Glomerular visceral epithelial cell (primary cell): ENCODE measurements around the gene OR5B3.
"Not testable (repeated sequence)": the region's sequence is repeated elsewhere in the genome, so short reads cannot be mapped to it uniquely, and the experiment has no call there.

Experiments used
- DNase-seq: peaks from one replicate; pipeline ENCODE4 v3.0.0-alpha.2; 2016; ENCODE audit errors: extremely low spot score

The OR5B3 gene

GRCh38 chr11:58406774-58407173 lies at the start of gene OR5B3:
Gene OR5B3 (minus strand): TSS chr11:58406874. CDS start chr11:58403409, 3,465 bp downstream.
- DNase-seq = no peak

DNA sequence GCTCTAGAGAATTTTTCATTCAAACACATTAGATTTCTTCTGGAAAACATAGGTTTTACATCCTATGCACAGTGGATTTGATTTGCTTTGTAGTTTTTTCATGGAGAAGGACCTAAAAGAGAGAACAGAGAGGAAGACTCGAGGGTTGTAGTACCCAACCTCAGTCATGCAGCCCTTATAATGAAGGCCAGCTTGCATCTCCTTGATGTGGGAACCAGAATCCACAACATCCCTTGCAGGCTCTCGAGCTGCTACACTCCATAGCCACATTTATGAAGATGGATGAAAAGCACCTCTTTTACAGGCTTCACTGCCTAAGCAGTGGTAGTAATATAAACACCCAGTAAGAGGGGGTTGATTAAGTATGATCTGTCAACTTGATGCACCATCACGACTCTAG lies 44.9 kb upstream of the OR5B3 start:
- DNase-seq = peak; percentile 7

GRCh38 chr11:58446294-58446693 lies 39.6 kb upstream of the OR5B3 start:
- no peak for DNase-seq

DNA sequence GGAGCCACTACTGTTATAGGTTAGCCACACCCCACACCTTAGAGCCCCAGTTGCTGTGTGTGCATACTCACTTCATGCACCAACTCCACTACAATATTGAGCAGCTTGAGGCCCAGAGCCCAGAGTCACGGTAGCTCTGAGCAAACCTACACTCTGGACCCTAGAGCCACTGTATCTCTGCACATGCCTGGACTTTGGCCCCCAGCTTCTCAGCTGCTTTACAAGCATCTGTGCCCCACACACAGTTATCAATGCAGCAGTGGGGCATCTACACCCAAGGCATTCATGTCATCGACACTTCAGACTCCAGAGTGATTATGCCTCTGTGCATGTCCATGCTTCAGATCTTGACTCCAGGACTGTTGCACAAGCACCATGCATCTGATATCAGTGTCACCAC lies 37.6 kb upstream of the OR5B3 start:
- no peak for DNase-seq

DNA sequence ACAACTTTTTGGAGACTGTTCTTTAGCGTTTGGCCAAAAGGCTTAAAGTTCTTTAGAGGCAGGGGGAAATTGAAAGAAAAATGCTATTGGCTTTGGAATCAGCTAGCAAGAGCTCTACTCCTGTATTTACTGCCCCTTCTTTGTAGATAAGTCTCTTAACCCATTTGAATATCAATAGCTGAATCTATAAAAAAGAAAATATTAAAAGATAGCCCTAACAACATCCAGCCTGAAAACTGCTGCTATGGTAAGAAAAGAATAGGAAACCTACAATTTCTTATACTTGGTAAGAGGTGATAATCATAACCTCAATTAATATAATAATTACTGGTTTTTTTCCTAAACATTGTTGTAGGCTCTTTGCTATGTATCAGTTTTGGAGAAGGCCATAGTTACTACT lies 35.5 kb upstream of the OR5B3 start, which contains the start of gene OR5B12:
Gene OR5B12, minus strand, starts transcription at position 101 of the 400 bp plus-strand sequence. CDS start 2,085 bp downstream, outside the sequence.
- no peak for DNase-seq

DNA sequence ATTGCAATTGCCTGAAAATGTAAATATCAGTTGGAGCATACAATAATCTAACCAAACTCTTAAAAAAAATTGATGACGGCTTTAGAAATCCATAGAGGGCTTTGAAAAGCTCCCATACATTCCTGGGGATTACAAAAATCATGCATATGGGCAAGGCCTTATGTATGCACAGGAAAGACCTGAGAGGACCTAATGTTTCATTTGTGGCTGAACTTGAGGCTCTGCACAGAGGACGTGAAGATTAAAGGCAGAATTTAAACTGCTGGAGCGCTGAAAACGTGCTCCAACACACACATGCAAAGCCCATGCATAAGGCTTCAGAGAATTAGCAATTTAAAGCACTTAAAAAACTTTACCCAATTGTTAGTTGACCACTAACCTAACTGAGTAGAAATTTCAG lies 31.8 kb upstream of the OR5B3 start:
- no peak for DNase-seq

GRCh38 chr11:58434217-58434616 lies 27.5 kb upstream of the OR5B3 start:
- DNase-seq = no peak

- no peak for DNase-seq
Measured at GRCh38 chr11:58433638-58434203, 27.0 kb upstream of the OR5B3 start.

GRCh38 chr11:58429273-58429672 lies 22.6 kb upstream of the OR5B3 start:
- no peak for DNase-seq

DNA sequence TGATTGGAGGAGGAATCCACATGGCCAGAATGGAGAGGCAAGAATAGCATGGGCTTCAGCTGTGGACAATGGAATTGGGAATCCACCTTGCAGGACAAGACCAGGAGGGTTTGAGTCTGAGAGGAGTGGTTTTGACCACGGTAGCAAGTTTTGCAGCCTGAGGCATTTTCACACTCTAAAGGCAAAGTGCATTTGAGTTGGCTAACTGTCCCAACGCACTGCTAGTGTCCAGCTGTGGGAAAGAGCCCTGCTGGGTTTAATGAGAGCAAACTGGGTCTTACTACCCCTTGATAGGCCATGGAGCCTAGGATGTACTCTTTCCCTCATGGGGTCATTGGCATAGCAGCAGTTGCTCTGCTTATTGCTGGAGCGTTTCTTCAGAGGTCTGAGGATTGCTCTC lies 21.3 kb upstream of the OR5B3 start, which contains the start of gene OR5B2:
Gene OR5B2, minus strand, starts transcription at position 101 of the 400 bp plus-strand sequence. CDS start 4,860 bp downstream, outside the sequence.
- DNase-seq = no peak

DNA sequence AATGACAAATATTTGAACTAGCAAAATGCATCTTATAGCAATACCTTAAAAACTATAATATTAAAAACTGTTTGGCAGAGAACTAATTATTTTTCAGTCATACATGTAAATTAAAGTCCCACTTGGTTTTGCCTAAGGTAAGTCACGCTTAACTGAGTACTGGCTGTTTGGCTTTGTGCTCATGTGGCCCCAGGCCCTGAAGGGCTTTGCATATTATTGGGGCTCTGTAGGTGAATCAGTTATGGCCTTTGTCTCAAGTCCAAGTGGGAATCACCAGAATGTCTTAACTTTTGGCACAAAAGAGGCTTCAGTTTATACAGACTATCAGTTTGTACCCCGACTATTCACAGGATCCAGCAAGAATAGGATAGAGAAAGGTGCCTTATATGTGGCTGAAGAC lies 7.1 kb downstream of the OR5B3 start:
- DNase-seq = not testable (repeated sequence)

- DNase-seq = peak; percentile 48
Measured at GRCh38 chr11:58395581-58395980, 11.1 kb downstream of the OR5B3 start.

GRCh38 chr11:58394195-58394594 lies 12.5 kb downstream of the OR5B3 start:
- peak; percentile 55 for DNase-seq

DNA sequence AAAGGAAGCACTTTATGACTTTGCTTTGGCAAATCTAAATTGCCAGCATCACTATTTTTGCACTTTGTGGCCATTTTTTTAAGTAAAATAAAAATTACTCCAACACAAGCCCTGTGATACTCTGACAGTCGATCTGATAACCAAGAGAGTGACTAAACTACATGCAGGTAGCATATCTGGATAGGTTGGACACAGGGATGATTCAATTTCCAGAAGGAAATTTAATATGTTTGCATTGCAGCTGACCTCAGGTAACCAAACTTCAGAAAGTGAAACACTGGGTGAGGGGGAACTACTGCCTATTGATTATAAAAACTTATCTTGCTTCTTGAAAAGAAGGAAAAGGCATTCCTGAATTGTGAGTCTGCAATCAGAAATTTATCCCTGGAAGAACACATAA lies 13.9 kb downstream of the OR5B3 start:
- DNase-seq = no peak

GRCh38 chr11:58391879-58392278 lies 14.8 kb downstream of the OR5B3 start:
- DNase-seq = no peak

GRCh38 chr11:58390551-58391063 lies 16.1 kb downstream of the OR5B3 start:
- DNase-seq = no peak

DNA sequence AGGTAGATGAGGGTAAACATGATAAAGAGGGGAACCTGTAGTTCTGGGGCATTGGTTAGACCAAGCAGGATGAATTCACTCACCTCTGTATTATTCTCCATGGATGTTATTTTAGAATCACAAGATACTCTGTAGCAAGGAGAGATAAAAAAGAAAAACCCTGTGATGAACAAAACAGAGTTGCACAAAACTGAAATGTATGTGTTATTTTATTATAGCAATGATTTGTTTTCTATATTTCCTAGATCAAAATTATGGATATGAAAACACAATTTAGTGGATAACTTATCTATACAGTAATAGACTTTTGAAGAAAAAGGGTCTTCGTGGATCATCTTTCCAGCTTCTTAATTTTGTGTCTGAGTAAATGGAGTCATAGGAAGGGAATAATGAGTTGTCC lies 47.7 kb downstream of the OR5B3 start, which contains the start of gene OR5B17:
Gene OR5B17, minus strand, starts transcription at position 101 of the 400 bp plus-strand sequence. Its CDS starts 0 bp downstream, at position 101.
- no peak for DNase-seq

DNA sequence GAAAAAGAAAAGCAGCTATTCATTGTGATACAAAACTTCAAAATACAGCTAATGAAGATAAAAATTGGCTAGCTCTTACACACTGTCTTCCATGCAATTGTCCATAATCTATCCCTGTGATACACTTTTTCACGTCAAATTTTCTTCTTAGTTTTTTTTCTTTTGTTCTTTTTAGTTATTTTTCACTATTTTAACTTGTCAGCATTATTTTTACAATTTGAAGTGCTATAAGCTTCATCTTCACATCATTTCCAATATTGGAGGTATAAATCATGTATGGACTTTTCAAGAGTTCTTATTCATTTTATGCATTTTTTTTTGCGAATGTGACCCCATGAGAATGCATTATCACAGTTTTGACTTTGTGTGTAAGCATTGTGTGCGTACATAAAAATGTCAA lies 51.9 kb downstream of the OR5B3 start:
- DNase-seq = no peak
